HepG2 (cell line): ENCODE results near the gene CMTM3. TPM values are rescaled to one million over a fixed set of nuclear protein-coding genes. Genes with fewer than 3 reads are reported as not detected.

ENCODE experiments used
- HNRNPK ChIP-seq: fragments of 200-400 bp; formaldehyde crosslinking; IDR thresholded peaks from 2 replicates; pipeline ENCODE4 v1.6.1; 2018; ENCODE audit warnings: low read length, low read depth, moderate library complexity, mild to moderate bottlenecking; ENCODE audit not compliant: poor library complexity, severe bottlenecking
- PRPF4 ChIP-seq: fragments of 200-400 bp; formaldehyde crosslinking; IDR thresholded peaks from 2 replicates; pipeline ENCODE4 v1.6.1; 2016; ENCODE audit warnings: low read length, low read depth; ENCODE audit not compliant: poor library complexity, severe bottlenecking
- ZNF121 ChIP-seq: sonication (generic); formaldehyde crosslinking; IDR thresholded peaks from 2 replicates; pipeline ENCODE4 v1.5.0; 2020; ENCODE audit warnings: mild to moderate bottlenecking, missing genetic modification reagents
- ZNF407 ChIP-seq: sonication (generic); formaldehyde crosslinking; IDR thresholded peaks from one replicate; pipeline ENCODE4 v1.5.1; 2020; ENCODE audit warnings: mild to moderate bottlenecking, missing genetic modification reagents; ENCODE audit errors: not compliant biosample characterization
- ZNF562 ChIP-seq: sonication (generic); formaldehyde crosslinking; IDR thresholded peaks from 2 replicates; pipeline ENCODE4 v1.8.0; 2022; ENCODE audit warnings: missing genetic modification reagents, borderline replicate concordance
- polyA plus RNA-seq, 8 experiments: library from polyadenylated mRNA; depleted of rRNA in 3 of 8; stranded (reverse) in 7 of 8; unstranded in 1 of 8; fragments of >200 nt; fragmentation: Illumina TruSeq in 4 of 8; extraction: Trizol in 4 of 8; gene quantifications; 2 replicates each; pipeline versions ENCODE4 v1.2.1 to v1.2.3, GENCODE V29; 2011 to 2016; ENCODE audit warnings: low read depth in 4 of 8, missing spikeins in 1 of 8, mixed read lengths in 1 of 8; ENCODE audit not compliant: insufficient read depth in 1 of 8
- total RNA-seq, 5 experiments: library from RNA; depleted of rRNA; stranded (reverse); fragments of >200 nt; fragmentation: Illumina TruSeq; extraction: Trizol; gene quantifications; 2 replicates each; pipeline ENCODE4 v1.2.3, GENCODE V29; 2016; ENCODE audit warnings: low read depth in 1 of 5

The CMTM3 gene
- total and polyA plus RNA-seq, 2 of the 13 experiments (the other 11 are each of a cell fraction or from before 2014, with no cell fraction given), result 29.2 to 48.7 TPM

GRCh38 chr16:66592241-66592640, 12.3 kb upstream of the CMTM3 start (continued):
- TF ChIP-seq ZNF407 (CRISPR knock-in tag) (no peak), HNRNPK (peak; percentile 58), ZNF121 (CRISPR knock-in tag) (no peak), PRPF4 (no peak), ZNF562 (no peak)
